ENCODE results near the gene BRINP2. TPM values are rescaled to one million over a fixed set of nuclear protein-coding genes. Genes with fewer than 3 reads are reported as not detected.

The BRINP2 gene
- total and polyA plus RNA-seq, 2 of the 8 experiments (the other 6 are each of a cell fraction or from before 2014, with no cell fraction given), result 0.39 to 0.42 TPM

DNA sequence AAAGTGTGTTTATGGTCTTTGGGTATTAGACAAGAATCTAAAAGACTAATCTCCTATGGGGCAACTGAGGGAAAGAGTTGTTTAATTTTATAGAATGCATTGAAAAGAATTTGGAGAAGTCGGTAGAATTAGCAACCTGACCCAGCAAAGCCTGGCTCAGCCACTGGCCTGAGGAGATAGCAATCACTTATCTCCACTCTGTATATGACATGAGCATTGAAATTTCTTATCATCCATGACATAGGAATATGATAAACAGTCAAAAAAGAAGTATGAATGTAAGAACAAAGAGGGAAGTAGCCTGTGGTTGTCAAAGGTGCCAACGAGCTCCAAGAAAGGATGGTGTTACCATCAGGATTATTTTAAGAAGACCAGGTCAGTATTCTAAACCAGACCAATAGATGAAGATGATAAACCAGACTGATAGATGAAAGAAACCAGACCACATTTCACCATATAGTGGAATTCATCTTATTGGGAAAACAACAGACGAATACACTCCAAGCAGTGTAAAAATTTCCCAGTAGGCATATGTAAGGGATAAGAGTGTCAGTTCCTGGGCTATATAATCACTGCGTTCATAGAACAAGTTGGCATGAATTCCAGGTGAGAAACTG lies 42.0 kb upstream of the BRINP2 start (continued):
- no peak for TF ChIP-seq BCL11A (IDR thresholded peaks at IDR 0.05; ENCODE audit: low read depth in 2 of 2, low read length in 2 of 2)
- no peak for TF ChIP-seq SIX5 (IDR thresholded peaks at IDR 0.05; ENCODE audit: low read depth, low read length)
- TF ChIP-seq GABPA (IDR thresholded peaks at IDR 0.05; ENCODE audit: borderline replicate concordance, insufficient read depth, low read length), result no peak

Data from H1 (cell line).